Activated T-cell treated with anti-CD3 and anti-CD28 coated beads, Interleukin-2, amount 50 U/mL, for 24 hours (primary cell): ENCODE data around the gene TAGAP.

ENCODE experiments used
- DNase-seq: peaks from one replicate; pipeline ENCODE4 v3.0.0-alpha.2; 2020
- H3K27ac Mint-ChIP-seq: 2 replicates; pipeline ENCODE4 v1.8.0; 2020; ENCODE audit warnings: mild to moderate bottlenecking, mixed read lengths
- H3K27me3 Mint-ChIP-seq: 2 replicates; pipeline ENCODE4 v1.8.0; 2020; ENCODE audit warnings: mixed read lengths
- H3K36me3 Mint-ChIP-seq: 2 replicates; pipeline ENCODE4 v1.8.0; 2020; ENCODE audit warnings: low read depth, mixed read lengths
- H3K4me1 Mint-ChIP-seq: 2 replicates; pipeline ENCODE4 v1.8.0; 2020; ENCODE audit warnings: low read depth, mixed read lengths
- H3K4me3 Mint-ChIP-seq: 2 replicates; pipeline ENCODE4 v1.8.0; 2020; ENCODE audit warnings: mild to moderate bottlenecking, moderate library complexity, mixed read lengths
- H3K9me3 Mint-ChIP-seq: 2 replicates; pipeline ENCODE4 v1.8.0; 2020; ENCODE audit warnings: mixed read lengths

The TAGAP gene

GRCh38 chr6:159044899-159045727, at the start of gene TAGAP:
TSS of gene TAGAP (minus strand) at chr6:159044991. CDS start at chr6:159044146, 845 bp downstream.
- H3K4me3 Mint-ChIP-seq = peak within 1 kb of the TSS; percentile 94
- peaks cover 72% of the 10 kb centered on the region for H3K4me1 Mint-ChIP-seq
- peak within 1 kb of the TSS; percentile 98 for H3K27ac Mint-ChIP-seq
- no peaks in the 10 kb centered on the region for H3K27me3 Mint-ChIP-seq
- peaks cover 48% of the 10 kb centered on the region for H3K36me3 Mint-ChIP-seq
- no peaks in the 10 kb centered on the region for H3K9me3 Mint-ChIP-seq
- peak; percentile 82 for DNase-seq

GRCh38 chr6:159093609-159094443, 49.0 kb upstream of the TAGAP start:
- Mint-ChIP-seq H3K27me3 (no peaks in the 10 kb centered on the region), H3K9me3 (no peaks in the 10 kb centered on the region), H3K4me3 (peak overlapping the region; percentile 56), H3K4me1 (peaks cover 87% of the 10 kb centered on the region), H3K36me3 (no peaks in the 10 kb centered on the region), H3K27ac (peak overlapping the region; percentile 94)
- peak; percentile 47 for DNase-seq

- Mint-ChIP-seq H3K27ac (no peak overlapping the region), H3K27me3 (no peaks in the 10 kb centered on the region), H3K4me3 (no peak overlapping the region), H3K36me3 (no peaks in the 10 kb centered on the region), H3K9me3 (no peaks in the 10 kb centered on the region), H3K4me1 (peaks cover 78% of the 10 kb centered on the region)
- DNase-seq = no peak
Observed at GRCh38 chr6:159092631-159093030, 47.8 kb upstream of the TAGAP start.

- H3K27me3 Mint-ChIP-seq = no peaks in the 10 kb centered on the region
- H3K4me1 Mint-ChIP-seq = peaks cover 74% of the 10 kb centered on the region
- no peak overlapping the region for H3K27ac Mint-ChIP-seq
- no peak for DNase-seq
- H3K9me3 Mint-ChIP-seq = no peaks in the 10 kb centered on the region
- no peaks in the 10 kb centered on the region for H3K36me3 Mint-ChIP-seq
- H3K4me3 Mint-ChIP-seq = no peak overlapping the region
Observed at GRCh38 chr6:159090530-159091480, 46.0 kb upstream of the TAGAP start.

- H3K36me3 Mint-ChIP-seq = no peaks in the 10 kb centered on the region
- H3K27me3 Mint-ChIP-seq = no peaks in the 10 kb centered on the region
- H3K27ac Mint-ChIP-seq = peak overlapping the region; percentile 63
- DNase-seq = no peak
- no peaks in the 10 kb centered on the region for H3K9me3 Mint-ChIP-seq
- H3K4me3 Mint-ChIP-seq = no peak overlapping the region
- peaks cover 70% of the 10 kb centered on the region for H3K4me1 Mint-ChIP-seq
Observed at GRCh38 chr6:159089909-159090308, 45.1 kb upstream of the TAGAP start.

- Mint-ChIP-seq H3K36me3 (no peaks in the 10 kb centered on the region), H3K27ac (peak overlapping the region; percentile 63), H3K9me3 (no peaks in the 10 kb centered on the region), H3K4me1 (peaks cover 67% of the 10 kb centered on the region), H3K27me3 (no peaks in the 10 kb centered on the region), H3K4me3 (no peak overlapping the region)
- no peak for DNase-seq
Observed at GRCh38 chr6:159089443-159089842, 44.7 kb upstream of the TAGAP start.

- DNase-seq = no peak
- H3K27me3 Mint-ChIP-seq = no peaks in the 10 kb centered on the region
- no peak overlapping the region for H3K4me3 Mint-ChIP-seq
- H3K9me3 Mint-ChIP-seq = no peaks in the 10 kb centered on the region
- H3K27ac Mint-ChIP-seq = peak overlapping the region; percentile 50
- H3K36me3 Mint-ChIP-seq = no peaks in the 10 kb centered on the region
- H3K4me1 Mint-ChIP-seq = peaks cover 49% of the 10 kb centered on the region
Observed at GRCh38 chr6:159086033-159086618, 41.3 kb upstream of the TAGAP start.

- H3K9me3 Mint-ChIP-seq = no peaks in the 10 kb centered on the region
- H3K27me3 Mint-ChIP-seq = no peaks in the 10 kb centered on the region
- peak overlapping the region; percentile 31 for H3K27ac Mint-ChIP-seq
- no peak for DNase-seq
- H3K4me3 Mint-ChIP-seq = no peak overlapping the region
- H3K4me1 Mint-ChIP-seq = peaks cover 46% of the 10 kb centered on the region
- no peaks in the 10 kb centered on the region for H3K36me3 Mint-ChIP-seq
Observed at GRCh38 chr6:159085396-159085895, 40.7 kb upstream of the TAGAP start.

- Mint-ChIP-seq H3K36me3 (no peaks in the 10 kb centered on the region), H3K4me1 (peaks cover 46% of the 10 kb centered on the region), H3K27me3 (no peaks in the 10 kb centered on the region), H3K4me3 (no peak overlapping the region), H3K27ac (no peak overlapping the region), H3K9me3 (no peaks in the 10 kb centered on the region)
- no peak for DNase-seq
Observed at GRCh38 chr6:159084493-159085091, 39.8 kb upstream of the TAGAP start.

GRCh38 chr6:159083146-159083545, 38.4 kb upstream of the TAGAP start:
- Mint-ChIP-seq H3K27ac (no peak overlapping the region), H3K9me3 (no peaks in the 10 kb centered on the region), H3K4me3 (no peak overlapping the region), H3K27me3 (no peaks in the 10 kb centered on the region), H3K4me1 (peaks cover 55% of the 10 kb centered on the region), H3K36me3 (no peaks in the 10 kb centered on the region)
- no peak for DNase-seq

- Mint-ChIP-seq H3K4me3 (no peak overlapping the region), H3K4me1 (peaks cover 61% of the 10 kb centered on the region), H3K27me3 (no peaks in the 10 kb centered on the region), H3K9me3 (no peaks in the 10 kb centered on the region), H3K36me3 (no peaks in the 10 kb centered on the region), H3K27ac (no peak overlapping the region)
- DNase-seq = no peak
Observed at GRCh38 chr6:159082039-159082815, 37.4 kb upstream of the TAGAP start.

- DNase-seq = no peak
- Mint-ChIP-seq H3K27ac (peak overlapping the region; percentile 78), H3K36me3 (no peaks in the 10 kb centered on the region), H3K27me3 (no peaks in the 10 kb centered on the region), H3K9me3 (no peaks in the 10 kb centered on the region), H3K4me3 (peak overlapping the region; percentile 18), H3K4me1 (peaks cover 64% of the 10 kb centered on the region)
Observed at GRCh38 chr6:159080217-159080976, 35.6 kb upstream of the TAGAP start.
